ENCODE data around the gene ADARB2. TPM values are rescaled to one million over a fixed set of nuclear protein-coding genes. Genes with fewer than 3 reads are reported as not detected.

ADARB2 gene
- polyA plus RNA-seq, 3 donors = not detected

GRCh38 chr10:1766049-1766448 lies 28.7 kb upstream of the ADARB2 start:
- intact Hi-C loops (cut with micrococcal nuclease) = no loop called here
- peaks cover 0 to 3% (median 0%) of the 10 kb centered on the region in 3 donors for H3K27me3 Mint-ChIP-seq (ENCODE audit: low read depth in 3 of 3)
- H3K9me3 Mint-ChIP-seq = peaks cover 0 to 6% (median 2%) of the 10 kb centered on the region in 7 donors
- Histone ChIP-seq H3K4me1 (ENCODE audit: control insufficient read depth in 1 of 2, insufficient read depth in 2 of 2, low read length in 2 of 2) (no peaks in the 10 kb centered on the region), H3K9me3 (replicated peaks in 1 of 2; ENCODE audit: control insufficient read depth in 1 of 2, insufficient read depth in 1 of 2, low read length in 2 of 2) (peaks cover 0 to 5% of the 10 kb centered on the region in 2 donors), H3K27ac (ENCODE audit: low read depth in 1 of 2, low read length in 2 of 2) (no peak overlapping the region), H3K79me2 (ENCODE audit: insufficient read depth, low read length) (no peaks in the 10 kb centered on the region), H3K36me3 (replicated peaks in 1 of 2; ENCODE audit: control insufficient read depth in 1 of 2, insufficient read depth in 2 of 2, low read length in 2 of 2) (no peaks in the 10 kb centered on the region), H3K4me2 (replicated peaks; ENCODE audit: extremely low read depth, low read length, poor library complexity, severe bottlenecking) (no peak overlapping the region), H3K4me3 (replicated peaks in 1 of 3; ENCODE audit: low read depth in 2 of 3, low read length in 3 of 3) (no peak overlapping the region), H2AFZ (ENCODE audit: insufficient read depth, low read depth, low read length, poor library complexity, severe bottlenecking) (no peak overlapping the region), H4K20me1 (ENCODE audit: insufficient read depth, low read length) (no peaks in the 10 kb centered on the region), H3K27me3 (ENCODE audit: control insufficient read depth in 2 of 2, insufficient read depth in 2 of 2, low read length in 2 of 2) (no peaks in the 10 kb centered on the region), H3K9ac (ENCODE audit: insufficient read depth, low read length, poor library complexity, severe bottlenecking) (no peak overlapping the region)
- no peak for DNase-seq
- no peak overlapping the region for H3K4me3 Mint-ChIP-seq
- TF ChIP-seq, protein P1, sequence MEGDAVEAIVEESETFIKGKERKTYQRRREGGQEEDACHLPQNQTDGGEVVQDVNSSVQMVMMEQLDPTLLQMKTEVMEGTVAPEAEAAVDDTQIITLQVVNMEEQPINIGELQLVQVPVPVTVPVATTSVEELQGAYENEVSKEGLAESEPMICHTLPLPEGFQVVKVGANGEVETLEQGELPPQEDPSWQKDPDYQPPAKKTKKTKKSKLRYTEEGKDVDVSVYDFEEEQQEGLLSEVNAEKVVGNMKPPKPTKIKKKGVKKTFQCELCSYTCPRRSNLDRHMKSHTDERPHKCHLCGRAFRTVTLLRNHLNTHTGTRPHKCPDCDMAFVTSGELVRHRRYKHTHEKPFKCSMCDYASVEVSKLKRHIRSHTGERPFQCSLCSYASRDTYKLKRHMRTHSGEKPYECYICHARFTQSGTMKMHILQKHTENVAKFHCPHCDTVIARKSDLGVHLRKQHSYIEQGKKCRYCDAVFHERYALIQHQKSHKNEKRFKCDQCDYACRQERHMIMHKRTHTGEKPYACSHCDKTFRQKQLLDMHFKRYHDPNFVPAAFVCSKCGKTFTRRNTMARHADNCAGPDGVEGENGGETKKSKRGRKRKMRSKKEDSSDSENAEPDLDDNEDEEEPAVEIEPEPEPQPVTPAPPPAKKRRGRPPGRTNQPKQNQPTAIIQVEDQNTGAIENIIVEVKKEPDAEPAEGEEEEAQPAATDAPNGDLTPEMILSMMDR (IDR thresholded peaks at IDR 0.05) = no peak
- no peaks in the 10 kb centered on the region for H3K4me1 Mint-ChIP-seq
- H3K36me3 Mint-ChIP-seq = no peaks in the 10 kb centered on the region
- WGBS (ENCODE audit: insufficient coverage) = 86% methylated on average over 10 of the region's 10 CpGs
- H3K27ac Mint-ChIP-seq = no peak overlapping the region

DNA sequence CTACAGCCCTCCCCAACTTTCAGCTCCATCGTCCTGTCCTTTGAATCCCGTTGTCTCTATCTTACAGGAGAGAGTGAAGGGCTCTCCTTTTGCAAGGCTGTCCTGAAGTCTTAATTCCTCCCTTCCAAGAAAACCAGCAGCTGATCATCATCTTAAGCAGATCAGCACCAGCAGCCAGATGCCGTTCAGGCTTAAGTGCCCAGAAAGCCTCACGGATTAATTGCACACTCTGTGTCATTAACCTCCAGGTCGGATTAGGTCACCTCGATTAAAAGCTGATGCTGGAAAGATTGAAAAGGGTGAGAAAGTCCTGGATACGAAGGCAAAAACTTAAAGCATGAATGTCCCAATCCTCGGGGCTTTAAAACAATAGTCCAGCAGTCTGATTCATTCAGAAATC lies 24.8 kb upstream of the ADARB2 start:
- Histone ChIP-seq H3K4me1 (ENCODE audit: control insufficient read depth in 1 of 2, insufficient read depth in 2 of 2, low read length in 2 of 2) (no peaks in the 10 kb centered on the region), H4K20me1 (ENCODE audit: insufficient read depth, low read length) (no peaks in the 10 kb centered on the region), H3K9ac (ENCODE audit: insufficient read depth, low read length, poor library complexity, severe bottlenecking) (no peak overlapping the region), H3K79me2 (ENCODE audit: insufficient read depth, low read length) (no peaks in the 10 kb centered on the region), H3K4me3 (replicated peaks in 1 of 3; ENCODE audit: low read depth in 2 of 3, low read length in 3 of 3) (no peak overlapping the region), H3K27me3 (ENCODE audit: control insufficient read depth in 2 of 2, insufficient read depth in 2 of 2, low read length in 2 of 2) (no peaks in the 10 kb centered on the region), H3K36me3 (replicated peaks in 1 of 2; ENCODE audit: control insufficient read depth in 1 of 2, insufficient read depth in 2 of 2, low read length in 2 of 2) (no peaks in the 10 kb centered on the region), H3K4me2 (replicated peaks; ENCODE audit: extremely low read depth, low read length, poor library complexity, severe bottlenecking) (no peak overlapping the region), H3K9me3 (replicated peaks in 1 of 2; ENCODE audit: control insufficient read depth in 1 of 2, insufficient read depth in 1 of 2, low read length in 2 of 2) (peaks cover 5 to 13% of the 10 kb centered on the region in 2 donors), H3K27ac (ENCODE audit: low read depth in 1 of 2, low read length in 2 of 2) (no peak overlapping the region), H2AFZ (ENCODE audit: insufficient read depth, low read depth, low read length, poor library complexity, severe bottlenecking) (no peak overlapping the region)
- intact Hi-C loops (cut with micrococcal nuclease) = no loop called here
- WGBS (ENCODE audit: insufficient coverage) = 88% methylated on average over 6 of the region's 8 CpGs
- no peak for DNase-seq
- TF ChIP-seq, protein P1 (IDR thresholded peaks at IDR 0.05) = no peak
- Mint-ChIP-seq H3K36me3 (no peaks in the 10 kb centered on the region), H3K27me3 (ENCODE audit: low read depth in 3 of 3) (peaks cover 0 to 3% (median 0%) of the 10 kb centered on the region in 3 donors), H3K4me1 (no peaks in the 10 kb centered on the region), H3K27ac (no peak overlapping the region), H3K9me3 (peaks cover 3 to 18% (median 9%) of the 10 kb centered on the region in 7 donors), H3K4me3 (no peak overlapping the region)
